WTC11 (cell line): ENCODE data around the gene CRB1. TPM values are rescaled to one million over a fixed set of nuclear protein-coding genes. Genes with fewer than 3 reads are reported as not detected.

ENCODE experiments used
- ATAC-seq: fragments of 200-7000 bp; cut with Tn5 transposase; 2 replicates; pipeline ENCODE4 v1.10.0; 2021; ENCODE audit warnings: mild to moderate bottlenecking, moderate library complexity
- CTCF ChIA-PET: fragments of 300-600 bp; sonication (Branson Sonifier 250); formaldehyde crosslinking; loops from one replicate; lab custom pipeline; 2021; ENCODE audit warnings: antibody characterized with exemption; lab: Charles Lee
- POLR2A ChIA-PET: fragments of 350-600 bp; sonication (Branson Sonifier 250); formaldehyde crosslinking; loops from one replicate; lab custom pipeline; 2021; ENCODE audit warnings: antibody characterized with exemption; lab: Charles Lee
- DNase-seq: peaks from one replicate; pipeline ENCODE4 v3.0.0; 2021; ENCODE audit warnings: low spot score
- H3K27ac Mint-ChIP-seq: 2 replicates; pipeline ENCODE4 v1.8.0; 2021; ENCODE audit warnings: mixed read lengths
- H3K27me3 Mint-ChIP-seq: 2 replicates; pipeline ENCODE4 v1.8.0; 2021; ENCODE audit warnings: low read depth, mild to moderate bottlenecking, moderate library complexity, mixed read lengths
- H3K36me3 Mint-ChIP-seq: 2 replicates; pipeline ENCODE4 v1.8.0; 2021; ENCODE audit warnings: mixed read lengths
- H3K4me1 Mint-ChIP-seq: 2 replicates; pipeline ENCODE4 v1.8.0; 2022; ENCODE audit warnings: mixed read lengths
- H3K4me3 Mint-ChIP-seq: 2 replicates; pipeline ENCODE4 v1.8.0; 2021; ENCODE audit warnings: mild to moderate bottlenecking, moderate library complexity, mixed read lengths
- H3K9me3 Mint-ChIP-seq: 2 replicates; pipeline ENCODE4 v1.8.0; 2021; ENCODE audit warnings: mixed read lengths
- CBFB ChIP-seq: sonication (generic); formaldehyde crosslinking; IDR thresholded peaks from 2 replicates; pipeline ENCODE4 v1.8.1; 2022; ENCODE audit warnings: mild to moderate bottlenecking, low read depth, missing genetic modification reagents
- E2F5 ChIP-seq: sonication (generic); formaldehyde crosslinking; IDR thresholded peaks from 2 replicates; pipeline ENCODE4 v1.8.1; 2022; ENCODE audit warnings: mild to moderate bottlenecking, moderate library complexity, missing genetic modification reagents
- ERG ChIP-seq: fragments of 250-450 bp; sonication (Bioruptor Pico); IDR thresholded peaks from 2 replicates; pipeline ENCODE4 v1.8.0; 2021; ENCODE audit warnings: mild to moderate bottlenecking
- ESRRA ChIP-seq: sonication (generic); formaldehyde crosslinking; IDR thresholded peaks from 2 replicates; pipeline ENCODE4 v1.8.1; 2022; ENCODE audit warnings: mild to moderate bottlenecking, missing genetic modification reagents, borderline replicate concordance
- ETV6 ChIP-seq: sonication (generic); formaldehyde crosslinking; IDR thresholded peaks from 2 replicates; pipeline ENCODE4 v1.8.1; 2022; ENCODE audit warnings: mild to moderate bottlenecking, missing genetic modification reagents
- HMGXB4 ChIP-seq: sonication (generic); formaldehyde crosslinking; IDR thresholded peaks from 2 replicates; pipeline ENCODE4 v1.8.1; 2023; ENCODE audit warnings: mild to moderate bottlenecking, moderate library complexity, missing genetic modification reagents
- IRF1 ChIP-seq: sonication (generic); formaldehyde crosslinking; IDR thresholded peaks from 2 replicates; pipeline ENCODE4 v1.8.0; 2023; ENCODE audit warnings: missing genetic modification reagents
- JUN ChIP-seq: sonication (generic); formaldehyde crosslinking; IDR thresholded peaks from 2 replicates; pipeline ENCODE4 v1.8.0; 2023; ENCODE audit warnings: mild to moderate bottlenecking, missing genetic modification reagents
- MLX ChIP-seq: sonication (generic); formaldehyde crosslinking; IDR thresholded peaks from 2 replicates; pipeline ENCODE4 v1.8.1; 2023; ENCODE audit warnings: mild to moderate bottlenecking, missing genetic modification reagents, moderate library complexity
- NR1H2 ChIP-seq: sonication (generic); formaldehyde crosslinking; IDR thresholded peaks from 2 replicates; pipeline ENCODE4 v1.9.0; 2021; ENCODE audit warnings: mild to moderate bottlenecking, moderate library complexity, missing genetic modification reagents
- PRDM15 ChIP-seq: sonication (generic); formaldehyde crosslinking; IDR thresholded peaks from 2 replicates; pipeline ENCODE4 v1.8.0; 2022; ENCODE audit warnings: missing genetic modification reagents
- RELA ChIP-seq: sonication (generic); formaldehyde crosslinking; IDR thresholded peaks from 2 replicates; pipeline ENCODE4 v1.8.1; 2022; ENCODE audit warnings: missing genetic modification reagents, mild to moderate bottlenecking, borderline replicate concordance
- SOX15 ChIP-seq: fragments of 250-450 bp; sonication (Bioruptor Pico); IDR thresholded peaks from 2 replicates; pipeline ENCODE4 v1.9.0; 2021; ENCODE audit warnings: mild to moderate bottlenecking
- STAT6 ChIP-seq: sonication (generic); formaldehyde crosslinking; conservative IDR thresholded peaks from 2 replicates; pipeline ENCODE4 v1.8.1; 2023; ENCODE audit warnings: mild to moderate bottlenecking, low read depth, missing genetic modification reagents, moderate library complexity
- TCF7 ChIP-seq: sonication (generic); formaldehyde crosslinking; IDR thresholded peaks from 2 replicates; pipeline ENCODE4 v1.8.0; 2022; ENCODE audit warnings: mild to moderate bottlenecking, low read depth, missing genetic modification reagents, moderate library complexity
- total RNA-seq: library from RNA; stranded (reverse); gene quantifications from 3 replicates; pipeline ENCODE4 v1.2.3, GENCODE V29; 2021

Gene CRB1
- total RNA-seq, 1 experiment from 2014 or later = 0.11 TPM

- no peak for TF ChIP-seq E2F5 (CRISPR knock-in tag)
- TF ChIP-seq SOX15 (CRISPR knock-in tag) = no peak
- no peak for TF ChIP-seq ETV6
- no peak for TF ChIP-seq PRDM15
- no peak for TF ChIP-seq ERG
Measured at GRCh38 chr1:197429372-197429771, 161.3 kb downstream of the CRB1 start (continued).

GRCh38 chr1:197435224-197435623 lies 167.2 kb downstream of the CRB1 start:
- Mint-ChIP-seq H3K9me3 (no peaks in the 10 kb centered on the region), H3K4me3 (no peak overlapping the region), H3K27ac (no peak overlapping the region), H3K27me3 (no peaks in the 10 kb centered on the region), H3K36me3 (no peaks in the 10 kb centered on the region), H3K4me1 (peaks cover 50% of the 10 kb centered on the region)
- peak; percentile 44 for ATAC-seq
- CTCF ChIA-PET = interaction anchor here (2.4 kb wide), 1 partner anchor 35 kb away, joined by 7 read pairs; no protein-coding TSS in a partner anchor
- no peak for TF ChIP-seq STAT6
- TF ChIP-seq JUN (CRISPR knock-in tag) = no peak
- TF ChIP-seq NR1H2 = no peak
- no peak for TF ChIP-seq CBFB (CRISPR knock-in tag)
- no peak for TF ChIP-seq ESRRA (CRISPR knock-in tag)
- no peak for TF ChIP-seq MLX (CRISPR knock-in tag)
- TF ChIP-seq HMGXB4 (CRISPR knock-in tag) = no peak
- TF ChIP-seq RELA = no peak
- no peak for TF ChIP-seq TCF7
- no peak for TF ChIP-seq IRF1
- DNase-seq = no peak
- POLR2A ChIA-PET = no interaction called here
